Left renal cortex interstitium (tissue), 4 donors: Measurements from ENCODE around the gene AZU1. TPM values are rescaled to one million over a fixed set of nuclear protein-coding genes. Genes with fewer than 3 reads are reported as not detected.

Source experiments
- DNase-seq, 4 donors: peaks; one replicate each; pipeline ENCODE4 v3.0.0-alpha.2; 2013; ENCODE audit warnings: low read depth in 4 of 4, low spot score in 2 of 4, missing footprints in 1 of 4
- polyA plus RNA-seq, 4 donors: library from polyadenylated mRNA; unstranded; fragments of 120-200 nt; gene quantifications; one replicate each; pipeline ENCODE4 v1.2.1, GENCODE V29; 2013; ENCODE audit not compliant: insufficient read length in 4 of 4

The AZU1 gene
- polyA plus RNA-seq, 4 donors: 1.0 to 3.4 (median 1.4) TPM

DNA sequence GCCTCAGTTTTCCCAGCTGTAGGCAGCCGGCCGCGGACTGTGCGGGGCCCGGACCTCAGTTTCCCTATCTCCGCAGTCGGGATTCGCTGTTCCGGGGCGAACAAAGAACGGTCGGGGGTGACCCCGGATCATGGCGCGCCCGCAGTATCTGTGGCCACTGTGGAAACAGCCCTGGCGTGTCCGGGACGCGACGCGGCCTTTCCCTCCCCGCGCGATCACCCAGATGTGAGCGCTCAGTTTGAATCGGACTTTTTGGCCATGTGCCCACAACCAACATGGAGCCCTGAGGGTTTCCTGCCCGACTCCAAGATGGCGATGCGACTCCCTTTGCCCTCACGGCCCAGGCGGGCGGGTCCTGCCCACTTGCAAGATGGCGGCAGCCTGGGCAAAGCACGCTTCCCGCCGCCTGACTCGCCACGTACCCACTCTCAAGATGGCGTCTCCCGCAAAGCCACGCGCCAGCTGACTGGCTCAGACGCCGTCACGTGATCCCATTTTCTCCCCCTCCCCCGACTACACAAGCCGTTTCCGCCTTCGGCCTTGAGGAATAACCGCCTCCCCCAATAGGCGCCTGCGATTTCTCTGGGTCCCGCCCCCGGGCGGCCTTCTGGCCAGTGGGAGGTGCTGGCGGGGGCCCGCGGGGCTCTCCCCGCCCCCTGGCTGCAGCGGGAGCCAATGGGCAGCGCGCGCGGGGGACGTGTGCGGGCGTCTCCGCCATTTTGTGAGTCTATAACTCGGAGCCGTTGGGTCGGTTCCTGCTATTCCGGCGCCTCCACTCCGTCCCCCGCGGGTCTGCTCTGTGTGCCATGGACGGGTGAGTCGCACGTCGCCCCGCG is 30.7 kb upstream of the AZU1 start, which contains the start of gene PTBP1:
Gene PTBP1 (plus strand): TSS at position 761 of the 836 bp plus-strand sequence. CDS start 46 bp downstream, at position 807.
- DNase-seq: peak; percentile 98 to 100 (median 100)

- peak in 1 of 4 donors; percentile 73 for DNase-seq
Observed at GRCh38 chr19:797528-798414, 29.9 kb upstream of the AZU1 start.

DNA sequence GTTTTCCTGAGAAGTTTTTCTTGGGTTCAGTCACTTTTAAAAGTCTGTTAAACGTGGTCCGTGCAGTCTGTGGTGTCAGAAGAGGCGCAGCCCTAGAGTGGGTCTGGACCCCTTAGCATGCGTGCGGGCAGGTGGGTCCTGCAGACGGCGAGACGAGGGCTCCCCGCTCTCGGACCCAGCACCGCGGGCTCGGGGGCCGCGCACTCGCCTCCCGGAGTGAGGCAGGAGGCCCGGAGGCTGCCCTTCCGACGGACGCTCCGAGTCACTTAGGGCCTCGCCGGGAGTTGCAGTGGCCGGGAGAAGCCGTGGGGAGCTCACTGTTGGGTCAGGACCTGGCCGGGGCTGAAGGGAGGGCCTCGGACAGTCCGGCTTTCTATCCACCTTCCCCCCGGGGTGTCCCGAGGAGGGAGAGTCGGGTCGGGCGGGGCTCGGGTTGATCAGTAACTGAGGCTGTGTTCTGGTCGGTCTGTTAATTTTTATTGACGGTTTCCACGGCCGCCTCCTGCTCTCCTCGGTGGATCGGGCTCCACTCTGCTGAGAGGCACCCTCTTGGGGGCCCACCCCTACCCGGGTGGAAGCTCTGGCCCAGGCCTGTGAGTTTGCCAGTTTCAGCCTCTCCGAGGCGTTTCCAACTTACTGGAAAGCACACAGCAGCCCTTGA is 29.1 kb upstream of the AZU1 start:
- no peak for DNase-seq

GRCh38 chr19:799076-799881 is 28.4 kb upstream of the AZU1 start:
- no peak for DNase-seq

GRCh38 chr19:800360-801029 is 27.1 kb upstream of the AZU1 start:
- no peak for DNase-seq

DNA sequence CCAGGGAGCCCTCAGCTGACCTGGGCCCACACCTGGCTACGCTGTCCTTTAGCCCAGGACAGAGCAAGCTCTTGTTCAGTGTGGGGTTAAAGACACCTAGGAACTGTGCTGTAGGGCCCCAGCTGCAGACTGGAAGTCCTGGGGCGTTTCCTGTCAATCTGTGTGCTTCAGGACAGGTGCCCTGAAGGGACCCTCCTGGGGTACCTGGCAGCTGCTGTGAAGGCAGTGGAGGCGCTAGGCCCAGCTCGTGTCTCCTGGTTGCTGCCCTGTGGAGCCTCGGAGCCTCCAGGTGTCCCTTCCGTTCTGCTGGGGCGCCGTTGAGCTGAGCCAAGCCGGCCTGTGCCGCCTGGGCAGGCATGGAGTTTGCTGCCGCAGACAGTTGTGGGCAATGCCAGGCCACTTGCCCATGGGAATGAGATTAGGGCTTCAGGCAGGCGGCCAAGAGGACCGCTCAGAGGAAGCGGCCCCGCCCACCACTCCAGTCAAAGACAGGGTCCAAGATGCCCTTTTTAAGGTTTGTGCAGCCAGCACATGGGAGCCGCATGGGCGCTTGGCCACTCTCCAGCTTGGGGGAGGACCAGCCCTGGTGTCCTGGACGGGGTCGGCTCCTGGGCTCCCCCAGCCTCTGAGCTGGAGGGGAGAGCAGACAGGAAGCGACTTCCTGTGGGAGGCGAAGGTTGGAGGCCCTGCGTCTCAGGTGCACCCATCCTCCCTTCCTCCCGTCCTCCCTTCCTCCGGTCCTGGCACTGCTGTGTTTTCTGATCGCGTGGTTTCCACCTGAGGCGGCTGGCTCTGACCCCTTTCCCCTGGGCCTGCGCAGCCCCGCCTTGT is 26.4 kb upstream of the AZU1 start:
- no peak for DNase-seq

- DNase-seq: no peak
Observed at GRCh38 chr19:801861-802497, 25.7 kb upstream of the AZU1 start.

GRCh38 chr19:802498-803098 is 25.0 kb upstream of the AZU1 start:
- no peak for DNase-seq

- DNase-seq: no peak
Observed at GRCh38 chr19:803099-803561, 24.5 kb upstream of the AZU1 start.

GRCh38 chr19:803686-804418 is 23.8 kb upstream of the AZU1 start:
- no peak for DNase-seq

GRCh38 chr19:804419-805165 is 23.0 kb upstream of the AZU1 start:
- DNase-seq: no peak

DNA sequence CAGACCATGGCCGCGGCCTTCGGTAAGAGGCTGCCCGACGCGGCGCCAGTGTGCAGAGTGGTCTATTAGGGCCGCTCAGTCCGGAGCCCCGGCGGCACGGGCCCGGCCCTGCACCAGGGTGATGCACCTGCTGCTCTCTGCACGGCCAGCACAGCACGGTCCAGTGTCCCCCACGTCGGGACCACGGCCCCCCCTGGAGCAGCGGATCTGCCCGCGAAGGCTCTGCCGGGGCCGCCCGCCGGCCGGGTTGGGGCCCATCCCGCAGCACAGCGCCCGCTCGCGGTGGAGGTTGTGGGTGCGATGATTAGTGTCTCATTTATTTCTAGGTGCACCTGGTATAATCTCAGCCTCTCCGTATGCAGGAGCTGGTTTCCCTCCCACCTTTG is 22.5 kb upstream of the AZU1 start:
- DNase-seq: no peak

DNA sequence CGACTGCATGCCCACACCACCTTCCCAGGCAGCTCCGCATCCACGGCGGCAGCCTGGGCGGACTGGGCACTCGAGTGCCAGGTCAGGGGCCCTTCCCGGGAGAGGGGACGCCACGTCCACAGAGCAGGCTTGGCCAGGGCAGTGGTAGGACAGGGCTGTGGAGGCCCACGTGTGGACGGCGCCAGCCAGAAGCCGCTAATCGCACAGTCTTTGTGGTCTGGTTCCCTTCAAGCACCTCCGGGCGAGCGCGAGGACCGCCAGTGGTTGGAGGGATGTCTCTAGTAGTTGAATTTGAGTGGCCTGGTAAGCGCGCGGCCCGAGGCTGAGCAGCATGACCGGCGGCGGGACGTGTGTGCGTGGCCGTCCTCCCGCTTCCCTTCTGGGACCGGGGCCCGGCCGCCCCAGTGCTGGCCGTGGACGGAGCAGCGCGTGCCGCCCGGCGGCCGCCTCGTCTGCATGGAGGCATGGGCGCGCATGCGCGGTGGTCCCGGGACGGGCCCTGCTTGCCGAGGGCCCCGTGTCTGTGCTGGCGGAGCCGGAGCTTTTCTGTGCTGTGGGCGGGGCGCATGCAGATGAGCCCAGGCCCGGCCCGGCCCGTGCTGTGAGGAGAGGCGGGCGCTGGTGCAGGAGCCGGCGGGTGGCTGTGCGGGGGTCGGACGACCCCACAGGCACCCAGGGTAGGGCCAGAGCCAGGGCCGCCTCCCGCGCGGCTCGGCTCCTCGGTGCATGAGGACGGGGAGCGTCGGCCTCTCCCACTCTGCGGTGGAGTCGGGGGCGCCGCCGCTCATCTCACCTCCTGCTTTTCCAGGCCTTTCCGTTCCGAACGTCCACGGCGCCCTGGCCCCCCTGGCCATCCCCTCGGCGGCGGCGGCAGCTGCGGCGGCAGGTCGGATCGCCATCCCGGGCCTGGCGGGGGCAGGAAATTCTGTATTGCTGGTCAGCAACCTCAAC is 21.8 kb upstream of the AZU1 start:
- DNase-seq: no peak

DNA sequence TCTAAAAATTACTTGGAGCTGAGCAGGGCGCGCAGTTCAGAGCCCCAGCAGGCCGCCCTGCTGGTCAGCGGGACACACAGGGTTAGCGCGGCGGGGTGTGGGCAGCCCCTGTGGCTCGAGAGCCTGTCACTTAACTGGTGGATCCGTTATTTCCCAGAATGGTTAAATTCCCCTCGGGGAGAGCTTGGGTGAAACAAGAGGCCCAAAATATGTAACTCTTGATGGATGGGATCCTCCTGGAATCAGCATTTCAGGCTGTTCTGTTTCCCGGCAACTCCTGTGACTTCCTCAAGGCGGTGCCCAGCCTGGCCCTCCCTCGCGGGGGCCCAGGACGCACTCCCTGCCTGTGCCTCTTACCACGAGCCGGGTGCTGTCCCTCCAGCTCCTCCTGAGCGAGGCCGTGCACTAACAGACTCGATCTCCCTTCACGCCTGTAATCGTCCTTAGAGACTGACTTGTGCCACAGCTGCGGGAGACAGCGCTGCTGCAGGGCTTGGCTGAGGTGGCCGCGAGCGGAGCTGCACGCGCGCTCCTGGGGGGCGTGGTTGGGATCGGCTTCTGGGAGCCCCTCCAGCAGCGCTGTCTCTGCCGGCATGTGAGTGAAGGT is 20.7 kb upstream of the AZU1 start:
- no peak for DNase-seq
